Measurements from ENCODE around the gene RNF17. TPM values are rescaled to one million over a fixed set of nuclear protein-coding genes. Genes with fewer than 3 reads are reported as not detected.
A peak's percentile ranks its signal among the peaks of the same experiment; 100 is the strongest.

Gene RNF17
- total and polyA plus RNA-seq, 2 donors (not counting 3 experiments of a cell fraction or from before 2014, with no cell fraction given), result 0.30 TPM; not detected in 1

DNA sequence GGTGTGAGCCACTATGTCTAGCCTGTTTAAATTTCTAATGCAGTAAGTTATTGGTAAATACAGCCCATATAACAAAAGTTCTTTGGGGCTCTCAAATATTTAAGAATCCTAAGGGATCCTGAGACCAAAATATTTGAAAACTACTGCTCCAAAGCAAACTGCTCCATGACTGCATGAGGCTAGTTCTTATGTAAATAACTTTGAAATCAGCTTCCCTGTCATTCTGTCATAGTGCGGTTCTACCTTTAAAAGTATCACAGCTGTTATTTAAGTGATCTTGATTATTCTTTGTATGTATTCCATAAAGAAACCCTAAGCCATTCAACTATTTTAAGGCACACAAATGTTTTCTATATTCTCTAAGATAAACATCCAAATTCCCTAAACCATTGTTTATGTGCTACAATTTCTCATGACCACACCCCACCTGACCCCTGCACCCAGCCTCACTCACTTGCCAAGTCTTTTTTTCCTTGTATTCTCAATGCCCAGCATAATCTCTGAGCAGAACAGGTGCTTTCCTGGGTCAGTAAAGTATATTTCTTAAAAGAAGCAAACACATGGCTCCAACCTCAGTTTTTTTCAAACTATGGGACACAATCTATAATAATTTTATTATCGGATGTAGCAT is 146.6 kb downstream of the RNF17 start:
- Histone ChIP-seq H2AFZ (ENCODE audit: low read depth, low read length) (peak overlapping the region; percentile 24), H3K4me2 (ENCODE audit: insufficient read depth, low read length) (no peak overlapping the region), H3K27ac (ENCODE audit: insufficient read depth, low read depth, low read length) (peak overlapping the region; percentile 69), H3K27me3 (ENCODE audit: control insufficient read depth in 2 of 2, insufficient read depth in 2 of 2, low read length in 2 of 2) (no peaks in the 10 kb centered on the region), H3K9me3 (replicated peaks; ENCODE audit: control insufficient read depth, insufficient read depth, low read length) (no peaks in the 10 kb centered on the region), H3K79me2 (ENCODE audit: control insufficient read depth, insufficient read depth, low read length) (peaks cover 26% of the 10 kb centered on the region), H3K4me1 (ENCODE audit: control insufficient read depth, extremely low read depth, insufficient read depth, low read length) (peaks cover 14% of the 10 kb centered on the region), H4K20me1 (replicated peaks; ENCODE audit: control insufficient read depth, extremely low read depth, insufficient read depth, low read length) (no peaks in the 10 kb centered on the region), H3K9ac (replicated peaks; ENCODE audit: extremely low read depth, insufficient read depth, low read length) (no peak overlapping the region), H3K36me3 (ENCODE audit: control insufficient read depth in 2 of 2, extremely low read depth in 1 of 2, insufficient read depth in 2 of 2, low read length in 2 of 2) (peaks cover 0 to 8% of the 10 kb centered on the region in 2 experiments), H3K9me1 (replicated peaks; ENCODE audit: control insufficient read depth, extremely low read depth, insufficient read depth, low read length) (no peaks in the 10 kb centered on the region), H3K4me3 (replicated peaks in 1 of 3; ENCODE audit: insufficient read depth in 1 of 3, low read depth in 1 of 3, low read length in 3 of 3) (no peak overlapping the region)
- DNase-seq (ENCODE audit: low read depth, low spot score) (no peak), FAIRE-seq (no peak)
- BruUV-seq (replicated peaks), result no TSS peak
- intact Hi-C loops (cut with micrococcal nuclease) (no loop called here), dilution Hi-C loops (cut with MboI; ENCODE audit: extremely low pct_ligation_motif_present, low sequenced_read_pairs) (no loop called here)
- ChIA-PET POLR2A (no interaction called here), CTCF (no interaction called here)
- TF ChIP-seq, protein P1, sequence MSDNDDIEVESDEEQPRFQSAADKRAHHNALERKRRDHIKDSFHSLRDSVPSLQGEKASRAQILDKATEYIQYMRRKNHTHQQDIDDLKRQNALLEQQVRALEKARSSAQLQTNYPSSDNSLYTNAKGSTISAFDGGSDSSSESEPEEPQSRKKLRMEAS (IDR thresholded peaks at IDR 0.05; ENCODE audit: insufficient read depth, insufficient read length), result no peak
- no peak for TF ChIP-seq POLR2A (IDR thresholded peaks at IDR 0.05; ENCODE audit: low read depth, low read length)
- TF ChIP-seq EZH2 (IDR thresholded peaks at IDR 0.05; ENCODE audit: borderline replicate concordance, low read depth, low read length, severe bottlenecking), result no peak
- TF ChIP-seq, protein P2, sequence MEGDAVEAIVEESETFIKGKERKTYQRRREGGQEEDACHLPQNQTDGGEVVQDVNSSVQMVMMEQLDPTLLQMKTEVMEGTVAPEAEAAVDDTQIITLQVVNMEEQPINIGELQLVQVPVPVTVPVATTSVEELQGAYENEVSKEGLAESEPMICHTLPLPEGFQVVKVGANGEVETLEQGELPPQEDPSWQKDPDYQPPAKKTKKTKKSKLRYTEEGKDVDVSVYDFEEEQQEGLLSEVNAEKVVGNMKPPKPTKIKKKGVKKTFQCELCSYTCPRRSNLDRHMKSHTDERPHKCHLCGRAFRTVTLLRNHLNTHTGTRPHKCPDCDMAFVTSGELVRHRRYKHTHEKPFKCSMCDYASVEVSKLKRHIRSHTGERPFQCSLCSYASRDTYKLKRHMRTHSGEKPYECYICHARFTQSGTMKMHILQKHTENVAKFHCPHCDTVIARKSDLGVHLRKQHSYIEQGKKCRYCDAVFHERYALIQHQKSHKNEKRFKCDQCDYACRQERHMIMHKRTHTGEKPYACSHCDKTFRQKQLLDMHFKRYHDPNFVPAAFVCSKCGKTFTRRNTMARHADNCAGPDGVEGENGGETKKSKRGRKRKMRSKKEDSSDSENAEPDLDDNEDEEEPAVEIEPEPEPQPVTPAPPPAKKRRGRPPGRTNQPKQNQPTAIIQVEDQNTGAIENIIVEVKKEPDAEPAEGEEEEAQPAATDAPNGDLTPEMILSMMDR (IDR thresholded peaks at IDR 0.05; ENCODE audit: extremely low read depth in 1 of 2, insufficient read depth in 1 of 2, low read depth in 1 of 2, low read length in 2 of 2), result no peak
- no peak for TF ChIP-seq JUN (IDR thresholded peaks at IDR 0.05; ENCODE audit: borderline replicate concordance, insufficient read depth, insufficient read length, low read depth)
- TF ChIP-seq POLR2AphosphoS5 (IDR thresholded peaks at IDR 0.05; ENCODE audit: insufficient read depth, low read depth, low read length), result no peak
- TF ChIP-seq MYC (IDR thresholded peaks at IDR 0.05; ENCODE audit: low read depth, low read length), result no peak
- no peak for TF ChIP-seq FOS (IDR thresholded peaks at IDR 0.05; ENCODE audit: borderline replicate concordance, insufficient read depth, low read length)
- no peak for TF ChIP-seq GATA2 (IDR thresholded peaks at IDR 0.05; ENCODE audit: insufficient read depth, insufficient read length, low read depth, low read length)

Measured in endothelial cell of umbilical vein (primary cell).